ENCODE data around the gene MED12.

DNA sequence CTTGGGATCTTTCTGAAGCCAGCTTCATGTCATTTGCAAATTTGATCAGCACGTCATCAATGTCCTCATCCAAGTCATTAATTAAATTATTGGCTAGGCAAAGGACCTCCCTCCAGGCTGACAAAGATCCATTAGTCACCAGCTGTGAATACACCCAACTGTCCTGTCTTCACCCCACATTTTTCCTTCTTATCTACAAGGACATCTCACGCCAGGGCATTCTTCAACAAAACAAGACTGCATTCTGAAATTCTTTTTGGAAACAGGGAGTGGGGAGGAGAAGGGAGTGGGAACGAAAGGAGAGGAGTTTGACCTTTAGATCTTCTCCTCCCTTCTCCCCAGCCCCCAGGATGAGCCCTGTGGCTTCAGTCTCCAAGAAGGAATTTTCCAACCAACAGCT, 58.9 kb downstream of the MED12 start:
- no peak for TF ChIP-seq POLR2AphosphoS5 (IDR thresholded peaks at IDR 0.05; ENCODE audit: borderline replicate concordance, low read depth, low read length)
- TF ChIP-seq EZH2 (IDR thresholded peaks at IDR 0.05): no peak
- TF ChIP-seq FOXP2 (optimal IDR thresholded peaks at IDR 0.05; ENCODE audit: control extremely low read depth, extremely low read length, insufficient read depth): no peak
